Mesenchymal stem cell (in vitro differentiated cells and primary cell): ENCODE data around the gene HHLA2.
A peak's percentile ranks its signal among the peaks of the same experiment; 100 is the strongest.

Experiments used
- DNase-seq: peaks from one replicate; pipeline ENCODE4 v3.0.0-alpha.2; 2013
- H2AFZ ChIP-seq: one replicate; pipeline ENCODE4 v1.6.1; 2013; ENCODE audit warnings: low read depth, mild to moderate bottlenecking, control low read depth, inconsistent platforms, low read length, moderate library complexity
- H2AK5ac ChIP-seq: 2 replicates; pipeline ENCODE4 v1.6.1; 2013; ENCODE audit warnings: low read length, moderate library complexity, mild to moderate bottlenecking, inconsistent platforms; ENCODE audit not compliant: severe bottlenecking
- H2BK120ac ChIP-seq: one replicate; pipeline ENCODE4 v1.6.1; 2013; ENCODE audit warnings: low read depth, mild to moderate bottlenecking, inconsistent platforms, low read length, moderate library complexity
- H2BK12ac ChIP-seq, 2 experiments: one replicate each; pipeline ENCODE4 v1.6.1; 2013; ENCODE audit warnings: inconsistent platforms in 2 of 2, low read length in 2 of 2, mild to moderate bottlenecking in 2 of 2, moderate library complexity in 2 of 2, control low read depth in 1 of 2
- H2BK15ac ChIP-seq: one replicate; pipeline ENCODE4 v1.6.1; 2013; ENCODE audit warnings: mild to moderate bottlenecking, low read depth, inconsistent platforms; ENCODE audit not compliant: poor library complexity, severe bottlenecking
- H2BK5ac ChIP-seq: 2 replicates; pipeline ENCODE4 v1.6.1; 2013; ENCODE audit warnings: low read depth, mild to moderate bottlenecking, low read length, control low read depth, inconsistent platforms; ENCODE audit not compliant: poor library complexity, severe bottlenecking
- H3K14ac ChIP-seq, 2 experiments: one replicate each; pipeline ENCODE4 v1.6.1; 2013; ENCODE audit warnings: inconsistent platforms in 2 of 2, low read length in 2 of 2, control low read depth in 1 of 2, mild to moderate bottlenecking in 1 of 2, moderate library complexity in 1 of 2
- H3K18ac ChIP-seq, 2 experiments: one replicate each; pipeline ENCODE4 v1.6.1; 2013; ENCODE audit warnings: inconsistent platforms in 2 of 2, low read length in 2 of 2, control low read depth in 1 of 2, low read depth in 1 of 2, mild to moderate bottlenecking in 1 of 2
- H3K23ac ChIP-seq, 2 experiments: one replicate each; pipeline ENCODE4 v1.6.1; 2013; ENCODE audit warnings: inconsistent platforms in 2 of 2, low read length in 2 of 2, mild to moderate bottlenecking in 2 of 2, moderate library complexity in 2 of 2, control low read depth in 1 of 2
- H3K27ac ChIP-seq: 2 replicates; pipeline ENCODE4 v1.5.1; 2013; ENCODE audit warnings: mild to moderate bottlenecking, moderate library complexity, low read length, control low read depth, inconsistent platforms; ENCODE audit not compliant: poor library complexity, severe bottlenecking
- H3K27me3 ChIP-seq, 2 experiments: 2 replicates each; pipeline versions ENCODE4 v1.6.1 to v1.7.0; 2013; ENCODE audit warnings: low read length in 2 of 2, mild to moderate bottlenecking in 2 of 2, moderate library complexity in 2 of 2, control low read depth in 1 of 2, inconsistent platforms in 1 of 2; ENCODE audit not compliant: control insufficient read depth in 1 of 2, insufficient read depth in 1 of 2
- H3K36me3 ChIP-seq, 2 experiments: 2 replicates each; pipeline versions ENCODE4 v1.6.1 to v1.7.0; 2013; ENCODE audit warnings: low read length in 2 of 2, control low read depth in 1 of 2, inconsistent platforms in 1 of 2, low read depth in 1 of 2, mild to moderate bottlenecking in 1 of 2; ENCODE audit not compliant: insufficient read depth in 2 of 2, control insufficient read depth in 1 of 2
- H3K4ac ChIP-seq, 2 experiments: one replicate each; pipeline ENCODE4 v1.6.1; 2013; ENCODE audit warnings: inconsistent platforms in 2 of 2, low read length in 2 of 2, mild to moderate bottlenecking in 2 of 2, moderate library complexity in 2 of 2, control low read depth in 1 of 2, low read depth in 1 of 2
- H3K4me1 ChIP-seq: 2 replicates; pipeline ENCODE4 v1.6.1; 2013; ENCODE audit warnings: low read depth, low read length, control low read depth; ENCODE audit not compliant: control insufficient read depth, insufficient read depth
- H3K4me2 ChIP-seq: 2 replicates; pipeline ENCODE4 v1.6.1; 2013; ENCODE audit warnings: low read length, mild to moderate bottlenecking, inconsistent platforms; ENCODE audit not compliant: poor library complexity, severe bottlenecking
- H3K4me3 ChIP-seq, 2 experiments: 2 replicates each; pipeline versions ENCODE4 v1.5.1 to v1.7.0; 2013; ENCODE audit warnings: low read length in 2 of 2, mild to moderate bottlenecking in 2 of 2, control low read depth in 1 of 2, low read depth in 1 of 2; ENCODE audit not compliant: insufficient read depth in 1 of 2
- H3K79me1 ChIP-seq: replicated peaks from 2 replicates; pipeline ENCODE4 v1.6.1; 2013; ENCODE audit warnings: mild to moderate bottlenecking, control low read depth, low read length, inconsistent platforms; ENCODE audit not compliant: poor library complexity, severe bottlenecking
- H3K9ac ChIP-seq: 2 replicates; pipeline ENCODE4 v1.7.0; 2013; ENCODE audit warnings: mild to moderate bottlenecking, low read length, moderate library complexity
- H3K9me3 ChIP-seq: 2 replicates; pipeline ENCODE4 v1.7.0; 2013; ENCODE audit warnings: mild to moderate bottlenecking, low read length; ENCODE audit not compliant: control insufficient read depth
- H4K8ac ChIP-seq: one replicate; pipeline ENCODE4 v1.6.1; 2013; ENCODE audit warnings: inconsistent platforms, mild to moderate bottlenecking, low read length, moderate library complexity
- H4K91ac ChIP-seq: one replicate; pipeline ENCODE4 v1.6.1; 2013; ENCODE audit warnings: mild to moderate bottlenecking, low read length, inconsistent platforms
- WGBS: methylation state at CpG from one replicate; pipeline ENCODE4 v1.1.7; 2013; ENCODE audit warnings: mixed read lengths; 5-methylcytosine and 5-hydroxymethylcytosine counted together

HHLA2 gene

GRCh38 chr3:108301695-108302404 lies 5.5 kb downstream of the HHLA2 start:
- H3K36me3 ChIP-seq = no peaks in the 10 kb centered on the region
- no peak overlapping the region for H3K4me3 ChIP-seq
- no peak overlapping the region for H3K14ac ChIP-seq
- no peak overlapping the region for H2BK120ac ChIP-seq
- no peak overlapping the region for H3K4ac ChIP-seq
- H4K91ac ChIP-seq = no peak overlapping the region
- H3K9me3 ChIP-seq = no peaks in the 10 kb centered on the region
- no peak overlapping the region for H4K8ac ChIP-seq
- H2AFZ ChIP-seq = no peak overlapping the region
- H3K4me1 ChIP-seq = peaks cover 2% of the 10 kb centered on the region
- no peak overlapping the region for H2BK15ac ChIP-seq
- H2BK5ac ChIP-seq = no peak overlapping the region
- no peak overlapping the region for H3K9ac ChIP-seq
- H3K23ac ChIP-seq = no peak overlapping the region
- no peak for DNase-seq
- no peak overlapping the region for H3K27ac ChIP-seq
- H2BK12ac ChIP-seq = no peak overlapping the region
- no peaks in the 10 kb centered on the region for H3K79me1 ChIP-seq
- no peaks in the 10 kb centered on the region for H3K27me3 ChIP-seq
- 79% methylated on average over 4 of the region's 5 CpGs for WGBS
- no peak overlapping the region for H2AK5ac ChIP-seq
- no peak overlapping the region for H3K18ac ChIP-seq
- no peak overlapping the region for H3K4me2 ChIP-seq

- H3K36me3 ChIP-seq = no peaks in the 10 kb centered on the region
- H3K4me1 ChIP-seq = peaks cover 2% of the 10 kb centered on the region
- H3K27me3 ChIP-seq = no peaks in the 10 kb centered on the region
- H3K9ac ChIP-seq = no peak overlapping the region
- no peak overlapping the region for H4K8ac ChIP-seq
- H3K4me3 ChIP-seq = no peak overlapping the region
- H2BK5ac ChIP-seq = no peak overlapping the region
- no peak for DNase-seq
- 95% methylated on average over 3 of the region's 4 CpGs for WGBS
- H3K79me1 ChIP-seq = no peaks in the 10 kb centered on the region
- H3K9me3 ChIP-seq = no peaks in the 10 kb centered on the region
- no peak overlapping the region for H3K23ac ChIP-seq
- H3K14ac ChIP-seq = no peak overlapping the region
- no peak overlapping the region for H2AFZ ChIP-seq
- no peak overlapping the region for H2AK5ac ChIP-seq
- no peak overlapping the region for H2BK120ac ChIP-seq
- no peak overlapping the region for H3K18ac ChIP-seq
- no peak overlapping the region for H2BK12ac ChIP-seq
- no peak overlapping the region for H3K4me2 ChIP-seq
- H3K27ac ChIP-seq = no peak overlapping the region
- H3K4ac ChIP-seq = no peak overlapping the region
- H2BK15ac ChIP-seq = no peak overlapping the region
- no peak overlapping the region for H4K91ac ChIP-seq
Observed at GRCh38 chr3:108302570-108302969, 6.2 kb downstream of the HHLA2 start.

GRCh38 chr3:108305484-108306172 lies 9.3 kb downstream of the HHLA2 start:
- Histone ChIP-seq H3K27me3 (no peaks in the 10 kb centered on the region), H3K79me1 (no peaks in the 10 kb centered on the region), H3K4me2 (no peak overlapping the region), H2BK12ac (no peak overlapping the region), H2AFZ (no peak overlapping the region), H3K14ac (peak overlapping the region in 1 of 2 experiments; percentile 59), H3K23ac (no peak overlapping the region), H3K27ac (no peak overlapping the region), H3K36me3 (no peaks in the 10 kb centered on the region), H3K18ac (no peak overlapping the region), H2BK5ac (no peak overlapping the region), H3K4ac (no peak overlapping the region), H3K9ac (no peak overlapping the region), H2AK5ac (no peak overlapping the region), H2BK15ac (no peak overlapping the region), H3K4me3 (no peak overlapping the region), H3K9me3 (peaks cover 7% of the 10 kb centered on the region), H2BK120ac (no peak overlapping the region), H4K8ac (no peak overlapping the region), H3K4me1 (no peaks in the 10 kb centered on the region), H4K91ac (no peak overlapping the region)
- DNase-seq = no peak
- WGBS = 68% methylated on average over 1 of the region's 1 CpG

- Histone ChIP-seq H2AK5ac (no peak overlapping the region), H3K27me3 (peaks cover 0 to 5% of the 10 kb centered on the region in 2 experiments), H3K4me2 (no peak overlapping the region), H3K9ac (no peak overlapping the region), H4K8ac (no peak overlapping the region), H2BK120ac (no peak overlapping the region), H2BK12ac (no peak overlapping the region), H3K4me3 (no peak overlapping the region), H3K36me3 (no peaks in the 10 kb centered on the region), H3K79me1 (no peaks in the 10 kb centered on the region), H3K27ac (no peak overlapping the region), H3K9me3 (peaks cover 7% of the 10 kb centered on the region), H3K23ac (no peak overlapping the region), H3K14ac (no peak overlapping the region), H3K18ac (no peak overlapping the region), H2BK15ac (no peak overlapping the region), H2BK5ac (no peak overlapping the region), H4K91ac (no peak overlapping the region), H2AFZ (no peak overlapping the region), H3K4me1 (no peaks in the 10 kb centered on the region), H3K4ac (no peak overlapping the region)
- no peak for DNase-seq
- WGBS = 60% methylated on average over 4 of the region's 5 CpGs
Observed at GRCh38 chr3:108311797-108312196, 15.4 kb downstream of the HHLA2 start.
